Right atrium auricular region (tissue), 2 donors: ENCODE measurements around the gene HSD17B13. TPM values are rescaled to one million over a fixed set of nuclear protein-coding genes. Genes with fewer than 3 reads are reported as not detected.

Source experiments
- DNase-seq: peaks from one replicate; pipeline ENCODE4 v3.0.0-alpha.2; 2019; ENCODE audit warnings: low spot score
- H3K27ac ChIP-seq, 2 donors: fragments of 200-600 bp; sonication (generic); 1 replicate in 1 of 2; 2 replicates in 1 of 2; pipeline ENCODE4 v1.5.1; 2016 to 2019
- H3K27me3 ChIP-seq, 2 donors: fragments of 200-600 bp; sonication (generic); one replicate each; pipeline versions ENCODE4 v1.5.1 to v1.6.0; 2017 to 2019
- H3K36me3 ChIP-seq: fragments of 200-600 bp; sonication (generic); one replicate; pipeline ENCODE4 v1.5.1; 2016
- H3K4me1 ChIP-seq, 2 donors: fragments of 200-600 bp; sonication (generic); one replicate each; pipeline versions ENCODE4 v1.5.1 to v1.6.0; 2017 to 2019
- H3K4me3 ChIP-seq, 2 donors: fragments of 200-600 bp; sonication (generic); 1 replicate in 1 of 2; 2 replicates in 1 of 2; pipeline ENCODE4 v1.5.1; 2017 to 2019; ENCODE audit warnings: mild to moderate bottlenecking in 1 of 2, moderate library complexity in 1 of 2
- H3K9me3 ChIP-seq, 2 donors: fragments of 200-600 bp; sonication (generic); one replicate each; pipeline ENCODE4 v1.5.1; 2019
- CTCF ChIP-seq, 2 donors: fragments of 200-600 bp; sonication (generic); IDR thresholded peaks; one replicate each; pipeline ENCODE4 v1.5.1; 2019; ENCODE audit warnings: antibody characterized with exemption in 2 of 2
- total RNA-seq, 2 donors: library from RNA; depleted of rRNA; stranded (reverse); fragments of >200 nt; gene quantifications; one replicate each; pipeline ENCODE4 v1.1.0, GENCODE V29; 2016

HSD17B13 gene
- total RNA-seq, 2 donors from 2014 or later, result not detected

- TF ChIP-seq CTCF (IDR thresholded peaks at IDR 0.05), result no peak
- Histone ChIP-seq H3K4me1 (no peaks in the 10 kb centered on the region), H3K36me3 (no peaks in the 10 kb centered on the region), H3K27ac (no peak overlapping the region), H3K4me3 (no peak overlapping the region), H3K27me3 (no peaks in the 10 kb centered on the region), H3K9me3 (peaks cover 0 to 29% of the 10 kb centered on the region in 2 donors)
- DNase-seq, result no peak
Measured at GRCh38 chr4:87283151-87283550, 39.5 kb downstream of the HSD17B13 start.

GRCh38 chr4:87281603-87282002, 41.1 kb downstream of the HSD17B13 start:
- Histone ChIP-seq H3K36me3 (no peaks in the 10 kb centered on the region), H3K27ac (no peak overlapping the region), H3K4me3 (no peak overlapping the region), H3K4me1 (no peaks in the 10 kb centered on the region), H3K27me3 (no peaks in the 10 kb centered on the region), H3K9me3 (peaks cover 0 to 24% of the 10 kb centered on the region in 2 donors)
- no peak for TF ChIP-seq CTCF (IDR thresholded peaks at IDR 0.05)
- DNase-seq, result no peak

DNA sequence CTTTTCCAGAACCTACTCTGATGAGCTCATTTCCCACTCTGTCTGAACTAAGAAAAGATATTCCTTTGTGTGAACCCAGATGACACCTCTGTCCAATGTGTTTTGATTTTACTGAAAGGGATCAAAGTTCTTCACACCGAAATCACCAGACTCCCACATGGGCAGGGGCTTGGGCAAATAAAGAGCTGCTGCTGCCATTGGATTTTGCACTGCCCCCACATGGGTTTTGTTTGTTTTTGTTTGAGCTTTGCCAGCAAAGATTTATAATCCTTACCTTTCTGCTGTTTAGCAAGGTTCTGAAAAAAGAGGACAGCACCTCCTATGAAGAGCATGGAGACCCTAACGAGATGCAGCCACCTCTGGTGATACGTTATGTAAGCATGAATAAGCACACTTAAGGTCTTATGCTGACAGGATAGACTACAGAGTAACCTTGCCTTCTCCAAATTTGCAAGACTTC, 44.3 kb downstream of the HSD17B13 start:
- TF ChIP-seq CTCF (IDR thresholded peaks at IDR 0.05), result no peak
- H3K27ac ChIP-seq, result no peak overlapping the region

DNA sequence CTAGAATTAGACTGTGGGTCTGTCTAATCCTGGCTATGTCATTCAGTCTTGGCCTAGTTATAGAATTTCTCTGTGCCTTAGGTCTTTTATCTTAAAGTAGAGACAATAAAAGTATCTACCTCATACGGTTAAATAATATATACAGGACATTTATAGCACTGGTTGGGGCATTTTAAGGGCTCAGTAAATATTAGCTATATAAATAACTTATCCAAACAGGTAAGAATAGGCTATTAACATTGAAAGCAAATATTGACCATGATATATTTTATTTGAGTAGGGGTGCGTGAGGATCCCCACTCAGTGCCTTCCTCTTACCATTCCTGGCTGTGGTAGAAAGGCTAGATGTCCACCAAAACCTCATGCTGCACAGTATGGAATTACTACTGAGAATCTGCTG, 47.4 kb downstream of the HSD17B13 start:
- no peak overlapping the region for H3K4me3 ChIP-seq
- H3K9me3 ChIP-seq, result no peaks in the 10 kb centered on the region
- no peaks in the 10 kb centered on the region for H3K27me3 ChIP-seq
- no peaks in the 10 kb centered on the region for H3K4me1 ChIP-seq
- DNase-seq, result no peak
- H3K36me3 ChIP-seq, result no peaks in the 10 kb centered on the region
- no peak for TF ChIP-seq CTCF (IDR thresholded peaks at IDR 0.05)
- no peak overlapping the region for H3K27ac ChIP-seq

More for the DNA sequence above, 44.3 kb downstream of the HSD17B13 start:
- no peaks in the 10 kb centered on the region for H3K36me3 ChIP-seq
- no peaks in the 10 kb centered on the region for H3K9me3 ChIP-seq
- H3K27me3 ChIP-seq, result no peaks in the 10 kb centered on the region
- H3K4me1 ChIP-seq, result no peaks in the 10 kb centered on the region
- no peak overlapping the region for H3K4me3 ChIP-seq
- DNase-seq, result no peak

DNA sequence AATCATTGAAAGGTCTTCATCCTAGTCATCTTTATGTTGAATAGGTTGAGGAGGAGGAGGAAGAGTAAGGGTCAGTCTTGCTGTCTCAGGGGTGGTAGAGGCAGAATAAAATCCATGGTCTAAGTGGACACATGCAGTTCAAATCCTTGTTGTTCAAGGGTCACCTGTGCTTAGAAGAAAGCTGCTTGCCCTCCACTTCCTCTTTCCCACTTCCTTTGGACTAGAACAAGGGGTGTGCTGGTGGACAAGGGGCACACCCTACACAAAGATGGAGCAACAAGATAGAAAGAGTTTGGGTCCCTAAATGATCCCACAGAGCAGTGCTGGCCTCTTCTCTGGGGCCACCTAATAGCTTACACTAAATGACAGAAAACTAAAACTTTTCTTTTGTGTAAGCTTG, 47.9 kb downstream of the HSD17B13 start:
- Histone ChIP-seq H3K27me3 (no peaks in the 10 kb centered on the region), H3K9me3 (no peaks in the 10 kb centered on the region), H3K27ac (no peak overlapping the region), H3K4me3 (no peak overlapping the region), H3K4me1 (no peaks in the 10 kb centered on the region), H3K36me3 (no peaks in the 10 kb centered on the region)
- DNase-seq, result no peak
- no peak for TF ChIP-seq CTCF (IDR thresholded peaks at IDR 0.05)

DNA sequence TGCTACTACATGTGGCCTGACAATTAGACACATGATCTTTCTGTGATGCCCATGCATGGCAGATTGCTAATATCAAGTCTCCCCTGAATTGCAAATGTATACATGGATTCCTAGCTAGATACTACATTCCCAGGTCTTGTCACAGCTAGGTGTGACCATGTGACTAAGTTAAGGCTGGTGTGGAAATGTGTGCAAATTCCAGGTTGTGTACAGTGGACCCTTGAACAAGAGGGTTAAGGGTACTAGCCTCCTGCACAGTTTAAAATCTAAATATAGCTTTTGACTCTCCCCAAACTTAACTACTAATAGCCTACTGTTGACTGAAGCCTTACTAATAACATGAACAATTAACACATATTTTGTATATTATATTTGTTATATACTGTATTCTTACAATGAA, 48.4 kb downstream of the HSD17B13 start:
- DNase-seq, result no peak
- Histone ChIP-seq H3K4me1 (no peaks in the 10 kb centered on the region), H3K36me3 (no peaks in the 10 kb centered on the region), H3K27me3 (no peaks in the 10 kb centered on the region), H3K4me3 (no peak overlapping the region), H3K27ac (no peak overlapping the region), H3K9me3 (no peaks in the 10 kb centered on the region)
- no peak for TF ChIP-seq CTCF (IDR thresholded peaks at IDR 0.05)
